ENCODE measurements around the gene PPP1R26.

DNA sequence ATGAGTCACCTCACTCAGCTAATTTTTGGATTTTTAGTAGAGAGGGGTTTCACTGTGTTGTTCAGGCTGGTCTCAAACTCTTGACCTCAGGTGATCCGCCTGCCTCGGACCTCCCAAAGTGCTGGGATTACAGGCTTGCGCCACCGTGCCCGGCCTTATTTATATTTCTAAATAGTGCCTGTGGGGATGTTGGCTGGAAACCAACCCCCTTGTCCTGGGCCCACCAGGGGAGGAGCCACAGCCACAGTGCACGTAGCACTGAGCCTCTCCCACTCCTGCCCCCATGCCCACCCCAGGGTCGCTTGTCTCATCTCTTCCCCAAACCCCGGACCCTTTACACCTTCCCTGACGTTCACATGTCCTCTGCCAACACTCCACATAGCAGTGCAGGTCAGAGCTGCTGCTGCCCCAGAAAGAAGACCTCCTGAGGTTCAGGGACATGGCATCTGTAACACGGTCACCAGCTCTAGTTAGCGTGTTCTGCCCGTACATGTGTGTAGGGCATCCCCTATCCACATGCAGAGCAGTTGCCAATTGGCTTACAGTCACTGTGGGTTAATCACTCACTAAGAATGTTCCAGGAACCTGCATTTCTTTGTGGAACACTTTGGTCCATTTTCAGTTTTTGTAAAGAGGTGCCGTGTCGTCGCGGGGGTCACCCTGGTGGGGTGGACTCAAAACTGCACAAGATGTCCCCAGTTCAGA, 10.7 kb downstream of the PPP1R26 start:
- TF ChIP-seq, protein P1, sequence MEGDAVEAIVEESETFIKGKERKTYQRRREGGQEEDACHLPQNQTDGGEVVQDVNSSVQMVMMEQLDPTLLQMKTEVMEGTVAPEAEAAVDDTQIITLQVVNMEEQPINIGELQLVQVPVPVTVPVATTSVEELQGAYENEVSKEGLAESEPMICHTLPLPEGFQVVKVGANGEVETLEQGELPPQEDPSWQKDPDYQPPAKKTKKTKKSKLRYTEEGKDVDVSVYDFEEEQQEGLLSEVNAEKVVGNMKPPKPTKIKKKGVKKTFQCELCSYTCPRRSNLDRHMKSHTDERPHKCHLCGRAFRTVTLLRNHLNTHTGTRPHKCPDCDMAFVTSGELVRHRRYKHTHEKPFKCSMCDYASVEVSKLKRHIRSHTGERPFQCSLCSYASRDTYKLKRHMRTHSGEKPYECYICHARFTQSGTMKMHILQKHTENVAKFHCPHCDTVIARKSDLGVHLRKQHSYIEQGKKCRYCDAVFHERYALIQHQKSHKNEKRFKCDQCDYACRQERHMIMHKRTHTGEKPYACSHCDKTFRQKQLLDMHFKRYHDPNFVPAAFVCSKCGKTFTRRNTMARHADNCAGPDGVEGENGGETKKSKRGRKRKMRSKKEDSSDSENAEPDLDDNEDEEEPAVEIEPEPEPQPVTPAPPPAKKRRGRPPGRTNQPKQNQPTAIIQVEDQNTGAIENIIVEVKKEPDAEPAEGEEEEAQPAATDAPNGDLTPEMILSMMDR (IDR thresholded peaks at IDR 0.05; ENCODE audit: poor library complexity, severe bottlenecking): no peak
- TF ChIP-seq POLR2AphosphoS5 (IDR thresholded peaks at IDR 0.05): no peak
